Panc1 (cell line): ENCODE results near the gene CNTN4. TPM values are rescaled to one million over a fixed set of nuclear protein-coding genes. Genes with fewer than 3 reads are reported as not detected.

Experiments used
- ATAC-seq: fragments of 200-7000 bp; cut with Tn5 transposase; 2 replicates; pipeline ENCODE4 v1.9.1; 2020; ENCODE audit warnings: mild to moderate bottlenecking, moderate library complexity
- BruUV-seq: library from RNA; stranded (reverse); fragments of 400-500 nt; replicated peaks from 2 replicates; lab custom pipeline; 2021; lab: Mats Ljungman, UMichigan
- CTCF ChIA-PET: fragments of 300-600 bp; sonication (Branson Sonifier 250); formaldehyde crosslinking; loops from one replicate; lab custom pipeline; 2022; ENCODE audit warnings: antibody characterized with exemption; lab: Charles Lee
- POLR2A ChIA-PET: fragments of 300-600 bp; sonication (Branson Sonifier 250); formaldehyde crosslinking; loops from one replicate; lab custom pipeline; 2022; ENCODE audit warnings: antibody characterized with exemption; lab: Charles Lee
- DNase-seq: peaks from one replicate; pipeline ENCODE4 v3.0.0-alpha.2; 2010; ENCODE audit warnings: low read depth, low spot score
- H3K27ac ChIP-seq: 2 replicates; pipeline ENCODE4 v1.5.1; 2011; ENCODE audit warnings: mild to moderate bottlenecking, low read length, inconsistent platforms
- H3K27me3 ChIP-seq: fragments of 200-500 bp; sonication (Bioruptor generic); 2 replicates; pipeline ENCODE4 v1.6.0; 2014; ENCODE audit warnings: low read length, inconsistent platforms; ENCODE audit not compliant: control insufficient read depth, insufficient read depth
- H3K36me3 ChIP-seq: fragments of 200-500 bp; sonication (Bioruptor generic); 2 replicates; pipeline ENCODE4 v1.5.1; 2014; ENCODE audit warnings: inconsistent platforms, mild to moderate bottlenecking, low read length, moderate library complexity; ENCODE audit not compliant: control insufficient read depth, insufficient read depth
- H3K4me1 ChIP-seq: 2 replicates; pipeline ENCODE4 v1.5.1; 2011; ENCODE audit warnings: inconsistent platforms, mild to moderate bottlenecking, low read length, moderate library complexity; ENCODE audit not compliant: control insufficient read depth, insufficient read depth
- H3K4me3 ChIP-seq, 2 experiments: 2 replicates each; pipeline ENCODE4 v1.5.1; 2011 to 2012; ENCODE audit warnings: low read depth in 2 of 2, low read length in 2 of 2, mild to moderate bottlenecking in 2 of 2, inconsistent platforms in 1 of 2, moderate library complexity in 1 of 2
- H3K9me3 ChIP-seq: fragments of 200-500 bp; sonication (Bioruptor generic); 2 replicates; pipeline ENCODE4 v1.5.1; 2014; ENCODE audit warnings: low read depth, mild to moderate bottlenecking, inconsistent platforms, low read length, moderate library complexity; ENCODE audit not compliant: control insufficient read depth, insufficient read depth
- POLR2AphosphoS5 ChIP-seq: IDR thresholded peaks from 2 replicates; pipeline ENCODE4 v1.6.1; 2012; ENCODE audit warnings: mild to moderate bottlenecking, low read depth, low read length, moderate library complexity
- REST ChIP-seq, 2 experiments: IDR thresholded peaks; 2 replicates each; pipeline ENCODE4 v1.6.1; 2011 to 2012; ENCODE audit warnings: low read depth in 2 of 2, control low read depth in 1 of 2, low read length in 1 of 2, mild to moderate bottlenecking in 1 of 2, moderate library complexity in 1 of 2; ENCODE audit not compliant: insufficient read depth in 1 of 2
- SIN3A ChIP-seq: IDR thresholded peaks from 2 replicates; pipeline ENCODE4 v1.6.1; 2012; ENCODE audit warnings: low read depth, mild to moderate bottlenecking, low read length, moderate library complexity, borderline replicate concordance; ENCODE audit not compliant: insufficient read depth
- TCF7L2 ChIP-seq: IDR thresholded peaks from 2 replicates; pipeline ENCODE4 v1.6.1; 2011; ENCODE audit warnings: mild to moderate bottlenecking, low read depth, low read length, inconsistent platforms
- in situ Hi-C: cut with HindIII; loops from 2 replicates; pipeline ENCODE4 v1.10.0; 2016; ENCODE audit warnings: low sequenced_read_pairs, low pct_unique_long_range_greater_than_20kb
- intact Hi-C: fragments of 100-400 bp; cut with micrococcal nuclease; formaldehyde crosslinking; loops from one replicate; pipeline ENCODE4 v1.10.0; 2022; ENCODE audit not compliant: unreplicated experiment
- total RNA-seq: library from RNA; stranded (reverse); gene quantifications from one replicate; pipeline ENCODE4 v1.2.1, GENCODE V29; 2021; ENCODE audit not compliant: unreplicated experiment
- TF ChIP-seq, protein P1 (sequence below): fragments of 450-650 bp; IDR thresholded peaks from 2 replicates; pipeline ENCODE4 v1.5.1; 2017; ENCODE audit warnings: mild to moderate bottlenecking

CNTN4 gene
- total RNA-seq, 1 experiment from 2014 or later, result not detected

DNA sequence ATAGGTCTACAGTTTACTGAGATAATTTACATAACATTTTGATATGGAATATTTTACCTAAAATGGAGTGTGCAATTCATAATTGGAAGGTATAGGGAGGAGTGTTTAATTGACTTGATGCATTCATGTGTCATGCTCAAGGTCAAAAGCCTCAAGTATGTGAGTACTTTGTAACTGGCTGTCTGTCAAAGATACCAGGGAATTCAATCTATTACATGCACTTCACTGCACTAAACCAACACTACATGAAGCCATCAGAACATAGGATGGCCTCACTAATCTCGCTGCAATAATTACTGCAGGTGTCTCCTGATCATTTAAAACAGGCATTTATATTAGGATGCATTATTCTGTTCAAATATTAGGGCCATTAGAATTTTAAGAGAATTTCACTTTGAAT lies 367.2 kb downstream of the CNTN4 start:
- no peaks in the 10 kb centered on the region for H3K36me3 ChIP-seq
- no peak overlapping the region for H3K27ac ChIP-seq
- ChIA-PET CTCF (no interaction called here), POLR2A (no interaction called here)
- TF ChIP-seq REST (IDR thresholded peaks at IDR 0.05; ENCODE audit: insufficient read depth in 1 of 2, low read depth in 2 of 2, low read length in 1 of 2) (no peak), TCF7L2 (no peak), SIN3A (no peak), POLR2AphosphoS5 (no peak)
- TF ChIP-seq, protein P1, sequence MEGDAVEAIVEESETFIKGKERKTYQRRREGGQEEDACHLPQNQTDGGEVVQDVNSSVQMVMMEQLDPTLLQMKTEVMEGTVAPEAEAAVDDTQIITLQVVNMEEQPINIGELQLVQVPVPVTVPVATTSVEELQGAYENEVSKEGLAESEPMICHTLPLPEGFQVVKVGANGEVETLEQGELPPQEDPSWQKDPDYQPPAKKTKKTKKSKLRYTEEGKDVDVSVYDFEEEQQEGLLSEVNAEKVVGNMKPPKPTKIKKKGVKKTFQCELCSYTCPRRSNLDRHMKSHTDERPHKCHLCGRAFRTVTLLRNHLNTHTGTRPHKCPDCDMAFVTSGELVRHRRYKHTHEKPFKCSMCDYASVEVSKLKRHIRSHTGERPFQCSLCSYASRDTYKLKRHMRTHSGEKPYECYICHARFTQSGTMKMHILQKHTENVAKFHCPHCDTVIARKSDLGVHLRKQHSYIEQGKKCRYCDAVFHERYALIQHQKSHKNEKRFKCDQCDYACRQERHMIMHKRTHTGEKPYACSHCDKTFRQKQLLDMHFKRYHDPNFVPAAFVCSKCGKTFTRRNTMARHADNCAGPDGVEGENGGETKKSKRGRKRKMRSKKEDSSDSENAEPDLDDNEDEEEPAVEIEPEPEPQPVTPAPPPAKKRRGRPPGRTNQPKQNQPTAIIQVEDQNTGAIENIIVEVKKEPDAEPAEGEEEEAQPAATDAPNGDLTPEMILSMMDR, result no peak
- no peaks in the 10 kb centered on the region for H3K4me1 ChIP-seq
- no peak overlapping the region for H3K4me3 ChIP-seq
- no peaks in the 10 kb centered on the region for H3K27me3 ChIP-seq
- BruUV-seq, result no TSS peak
- H3K9me3 ChIP-seq, result no peaks in the 10 kb centered on the region
- intact Hi-C loops (no loop called here), in situ Hi-C loops (no loop called here)
- ATAC-seq (no peak), DNase-seq (no peak)

- TF ChIP-seq TCF7L2 (no peak), SIN3A (no peak), POLR2AphosphoS5 (no peak), REST (IDR thresholded peaks at IDR 0.05; ENCODE audit: insufficient read depth in 1 of 2, low read depth in 2 of 2, low read length in 1 of 2) (no peak)
- TF ChIP-seq, protein P1, result no peak
- DNase-seq (no peak), ATAC-seq (no peak)
- CTCF ChIA-PET, result no interaction called here
- Histone ChIP-seq H3K36me3 (no peaks in the 10 kb centered on the region), H3K4me3 (no peak overlapping the region), H3K27me3 (no peaks in the 10 kb centered on the region), H3K4me1 (no peaks in the 10 kb centered on the region), H3K9me3 (no peaks in the 10 kb centered on the region), H3K27ac (no peak overlapping the region)
- no TSS peak for BruUV-seq
- in situ Hi-C loops, result no loop called here
- intact Hi-C loops, result no loop called here
- POLR2A ChIA-PET, result interaction anchor here (0.8 kb wide), 1 partner anchor 529 kb away, joined by 4 read pairs; no protein-coding TSS in a partner anchor
Measured at GRCh38 chr3:2468816-2469215, 370.1 kb downstream of the CNTN4 start.
